HepG2 (cell line): ENCODE measurements around the gene PRRG3. TPM values are rescaled to one million over a fixed set of nuclear protein-coding genes. Genes with fewer than 3 reads are reported as not detected.
"Not testable (repeated sequence)": the region's sequence is repeated elsewhere in the genome, so short reads cannot be mapped to it uniquely, and the experiment has no call there.

ENCODE experiments used
- ATAC-seq: fragments of 200-7000 bp; cut with Tn5 transposase; 3 replicates; pipeline ENCODE4 v1.9.1; 2020; ENCODE audit warnings: mild to moderate bottlenecking, moderate library complexity
- BruUV-seq: library from RNA; stranded (reverse); fragments of 400-500 nt; replicated peaks from 2 replicates; lab custom pipeline; 2021; lab: Mats Ljungman, UMichigan
- CTCF ChIA-PET: fragments of 300-600 bp; formaldehyde crosslinking; extraction: SDS; loops from one replicate; lab custom pipeline; 2021; ENCODE audit warnings: low total read pairs, inconsistent platforms, low intra/inter-chr PET ratio; lab: Yijun Ruan, JAX
- POLR2A ChIA-PET: fragments of 350-600 bp; sonication (Branson Sonifier 250); formaldehyde crosslinking; loops from one replicate; lab custom pipeline; 2020; ENCODE audit warnings: antibody characterized with exemption, inconsistent platforms; lab: Yijun Ruan, JAX
- DNase-seq: peaks from one replicate; pipeline ENCODE4 v3.0.0-alpha.2; 2015; ENCODE audit warnings: low spot score
- FAIRE-seq: peaks from 3 replicates; lab custom pipeline; 2011; peaks lifted over from hg19 to GRCh38; lab: Jason Lieb, UNC
- H2AFZ ChIP-seq: one replicate; pipeline ENCODE4 v1.6.1; 2011; ENCODE audit warnings: low read length, inconsistent platforms
- H3K27ac ChIP-seq: fragments of 300-600 bp; 3 replicates; pipeline ENCODE4 v1.8.0; 2011; ENCODE audit warnings: mixed run types, mild to moderate bottlenecking, mixed read lengths, low read length, inconsistent platforms; ENCODE audit not compliant: insufficient read depth; ENCODE audit errors: extremely low read length
- H3K27me3 ChIP-seq, 2 experiments: fragments of 200-600 bp in 1 of 2; 2 replicates in 1 of 2; 3 replicates in 1 of 2; pipeline versions ENCODE4 v1.6.0 to v1.8.0; 2011; ENCODE audit warnings: low read length in 2 of 2, mild to moderate bottlenecking in 2 of 2, moderate library complexity in 2 of 2, inconsistent platforms in 1 of 2; ENCODE audit not compliant: insufficient read depth in 2 of 2, control insufficient read depth in 1 of 2
- H3K36me3 ChIP-seq, 2 experiments: fragments of 200-600 bp in 1 of 2; replicated peaks in 1 of 2; 2 replicates in 1 of 2; 3 replicates in 1 of 2; pipeline versions ENCODE4 v1.5.1 to v1.8.0; 2011; ENCODE audit warnings: low read length in 2 of 2, inconsistent platforms in 1 of 2; ENCODE audit not compliant: insufficient read depth in 2 of 2, control insufficient read depth in 1 of 2
- H3K4me1 ChIP-seq: 2 replicates; pipeline ENCODE4 v1.5.1; 2012; ENCODE audit warnings: low read length, inconsistent platforms; ENCODE audit not compliant: insufficient read depth
- H3K4me2 ChIP-seq: 2 replicates; pipeline ENCODE4 v1.6.0; 2011; ENCODE audit warnings: low read depth, low read length, inconsistent platforms
- H3K4me3 ChIP-seq, 3 experiments: fragments of 200-600 bp in 1 of 3; sonication (generic), shearing (Covaris generic) in 1 of 3; replicated peaks in 1 of 3; 2 replicates each; pipeline ENCODE4 v1.5.1; 2011 to 2016; ENCODE audit warnings: low read length in 3 of 3, inconsistent platforms in 2 of 3, low read depth in 2 of 3, mild to moderate bottlenecking in 2 of 3, control low read depth in 1 of 3, mixed read lengths in 1 of 3; ENCODE audit not compliant: insufficient read depth in 1 of 3
- H3K79me2 ChIP-seq: one replicate; pipeline ENCODE4 v1.6.1; 2011; ENCODE audit warnings: low read length, inconsistent platforms; ENCODE audit not compliant: insufficient read depth
- H3K9ac ChIP-seq: 2 replicates; pipeline ENCODE4 v1.6.0; 2011; ENCODE audit warnings: mild to moderate bottlenecking, low read depth, low read length, inconsistent platforms; ENCODE audit not compliant: insufficient read depth
- H3K9me3 ChIP-seq: 2 replicates; pipeline ENCODE4 v1.5.1; 2012; ENCODE audit warnings: mild to moderate bottlenecking, low read length
- H4K20me1 ChIP-seq: 2 replicates; pipeline ENCODE4 v1.6.0; 2011; ENCODE audit warnings: inconsistent platforms, mild to moderate bottlenecking, low read length, moderate library complexity; ENCODE audit not compliant: insufficient read depth
- CEBPG ChIP-seq: IDR thresholded peaks from 2 replicates; pipeline ENCODE4 v1.6.1; 2016
- DRAP1 ChIP-seq: IDR thresholded peaks from 2 replicates; pipeline ENCODE4 v1.6.1; 2016; ENCODE audit warnings: missing genetic modification reagents, missing compliant biosample characterization
- ELF3 ChIP-seq: IDR thresholded peaks from 2 replicates; pipeline ENCODE4 v1.6.1; 2016; ENCODE audit warnings: missing genetic modification reagents, missing compliant biosample characterization
- ZBTB39 ChIP-seq: sonication (generic); formaldehyde crosslinking; IDR thresholded peaks from 2 replicates; pipeline ENCODE4 v1.5.0; 2020; ENCODE audit warnings: missing genetic modification reagents
- ZGPAT ChIP-seq: IDR thresholded peaks from 2 replicates; pipeline ENCODE4 v1.6.1; 2016; ENCODE audit warnings: mild to moderate bottlenecking
- ZNF17 ChIP-seq: sonication (generic); formaldehyde crosslinking; IDR thresholded peaks from 2 replicates; pipeline ENCODE4 v1.5.0; 2020; ENCODE audit warnings: mild to moderate bottlenecking, missing genetic modification reagents
- ZNF224 ChIP-seq: sonication (generic); formaldehyde crosslinking; IDR thresholded peaks from 2 replicates; pipeline ENCODE4 v1.5.0; 2020; ENCODE audit warnings: mild to moderate bottlenecking, missing genetic modification reagents
- ZNF407 ChIP-seq: sonication (generic); formaldehyde crosslinking; IDR thresholded peaks from one replicate; pipeline ENCODE4 v1.5.1; 2020; ENCODE audit warnings: mild to moderate bottlenecking, missing genetic modification reagents; ENCODE audit errors: not compliant biosample characterization
- WGBS: methylation state at CpG from one replicate; pipeline ENCODE4 v1.1.6; 2017; ENCODE audit warnings: low lambda C conversion rate; 5-methylcytosine and 5-hydroxymethylcytosine counted together
- in situ Hi-C: cut with HindIII; loops from 2 replicates; pipeline ENCODE4 v1.10.0; 2017; ENCODE audit warnings: low pct_unique_long_range_greater_than_20kb; ENCODE audit not compliant: extremely low pct_ligation_motif_present
- intact Hi-C: fragments of 100-400 bp; cut with micrococcal nuclease; formaldehyde crosslinking; loops from one replicate; pipeline ENCODE4 v1.10.0; 2022; ENCODE audit not compliant: unreplicated experiment
- polyA plus RNA-seq, 8 experiments: library from polyadenylated mRNA; depleted of rRNA in 3 of 8; stranded (reverse) in 7 of 8; unstranded in 1 of 8; fragments of >200 nt; fragmentation: Illumina TruSeq in 4 of 8; extraction: Trizol in 4 of 8; gene quantifications; 2 replicates each; pipeline versions ENCODE4 v1.2.1 to v1.2.3, GENCODE V29; 2011 to 2016; ENCODE audit warnings: low read depth in 4 of 8, missing spikeins in 1 of 8, mixed read lengths in 1 of 8; ENCODE audit not compliant: insufficient read depth in 1 of 8
- total RNA-seq, 5 experiments: library from RNA; depleted of rRNA; stranded (reverse); fragments of >200 nt; fragmentation: Illumina TruSeq; extraction: Trizol; gene quantifications; 2 replicates each; pipeline ENCODE4 v1.2.3, GENCODE V29; 2016; ENCODE audit warnings: low read depth in 1 of 5

The PRRG3 gene
- total and polyA plus RNA-seq, 2 of the 13 experiments (the other 11 are each of a cell fraction or from before 2014, with no cell fraction given): not detected

- TF ChIP-seq ZNF407 (no peak), ELF3 (CRISPR knock-in tag) (no peak), ZBTB39 (CRISPR knock-in tag) (no peak), DRAP1 (CRISPR knock-in tag) (no peak), ZNF224 (no peak), CEBPG (CRISPR knock-in tag) (no peak), ZGPAT (CRISPR knock-in tag) (no peak), ZNF17 (CRISPR knock-in tag) (no peak)
These were observed 504 bp downstream of the PRRG3 start (continued) for GRCh38 chrX:151695583-151696340.

DNA sequence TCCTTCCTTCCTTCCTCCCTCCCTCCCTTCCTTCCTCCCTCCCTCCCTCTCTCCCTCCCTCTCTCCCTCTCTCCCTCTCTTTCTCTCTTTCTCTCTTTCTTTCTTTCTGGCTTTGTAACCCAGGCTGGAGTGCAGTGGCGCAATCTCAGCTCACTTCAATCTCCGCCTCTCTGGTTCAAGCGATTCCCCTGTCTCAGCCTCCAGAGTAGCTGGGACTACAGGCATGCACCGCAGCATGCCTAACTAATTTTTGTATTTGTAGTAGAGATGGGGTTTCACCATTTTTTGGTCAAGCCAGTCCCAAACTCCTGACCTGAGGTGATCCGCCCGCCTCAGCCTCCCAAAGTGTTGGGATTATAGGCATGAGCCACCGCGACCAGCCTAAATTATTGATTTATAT is 1.8 kb downstream of the PRRG3 start:
- H3K27me3 ChIP-seq, H4K20me1 ChIP-seq, H3K4me3 ChIP-seq, H3K4me1 ChIP-seq, DNase-seq, H3K9ac ChIP-seq, H2AFZ ChIP-seq, CTCF ChIA-PET, POLR2A ChIA-PET, intact Hi-C loops, BruUV-seq, H3K36me3 ChIP-seq, ATAC-seq, H3K27ac ChIP-seq, FAIRE-seq, H3K79me2 ChIP-seq, H3K4me2 ChIP-seq, H3K9me3 ChIP-seq: not testable (repeated sequence)
- WGBS: 39% methylated on average over 7 of the region's 8 CpGs
- in situ Hi-C loops: loop anchor here (25.0 kb wide), 1 partner anchor 185 kb away; no protein-coding TSS in a partner anchor
